Lower leg skin (tissue), 3 donors: ENCODE data around the gene RAB43.

Experiments used
- POLR2A ChIP-seq, 2 donors: fragments of 450-650 bp; IDR thresholded peaks; one replicate each; pipeline ENCODE4 v1.6.1; 2016 to 2017; ENCODE audit warnings: antibody characterized with exemption in 2 of 2, mild to moderate bottlenecking in 1 of 2, moderate library complexity in 1 of 2
- TF ChIP-seq, protein P1 (sequence below), 3 donors: fragments of 450-650 bp; IDR thresholded peaks; one replicate each; pipeline ENCODE4 v1.5.1; 2016; ENCODE audit warnings: antibody characterized with exemption in 3 of 3, mild to moderate bottlenecking in 3 of 3, moderate library complexity in 2 of 3

DNA sequence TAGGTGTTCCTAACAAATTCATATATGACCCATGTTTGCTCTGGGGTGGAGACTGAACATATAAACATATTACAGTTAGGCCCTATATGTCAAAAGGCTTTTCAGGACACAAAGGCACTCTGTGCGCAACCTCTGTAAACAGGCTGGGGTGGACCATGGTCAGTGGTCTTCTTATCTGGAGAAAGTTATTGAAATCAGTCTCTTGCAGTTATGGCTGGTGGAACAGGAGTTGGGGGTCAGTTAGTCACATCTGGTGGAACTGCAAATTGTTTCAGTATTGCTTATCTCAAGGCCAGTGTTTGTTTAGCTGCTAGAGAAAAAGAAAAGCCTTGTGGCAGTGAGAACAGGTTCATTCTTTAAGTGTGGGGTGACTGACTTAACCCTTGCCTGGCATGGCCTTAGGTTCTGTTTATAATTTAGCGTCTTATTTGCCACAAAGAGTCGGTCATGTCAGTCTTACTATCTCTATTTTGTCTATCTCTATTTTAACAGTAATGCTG, 66.9 kb downstream of the RAB43 start:
- TF ChIP-seq, protein P1, sequence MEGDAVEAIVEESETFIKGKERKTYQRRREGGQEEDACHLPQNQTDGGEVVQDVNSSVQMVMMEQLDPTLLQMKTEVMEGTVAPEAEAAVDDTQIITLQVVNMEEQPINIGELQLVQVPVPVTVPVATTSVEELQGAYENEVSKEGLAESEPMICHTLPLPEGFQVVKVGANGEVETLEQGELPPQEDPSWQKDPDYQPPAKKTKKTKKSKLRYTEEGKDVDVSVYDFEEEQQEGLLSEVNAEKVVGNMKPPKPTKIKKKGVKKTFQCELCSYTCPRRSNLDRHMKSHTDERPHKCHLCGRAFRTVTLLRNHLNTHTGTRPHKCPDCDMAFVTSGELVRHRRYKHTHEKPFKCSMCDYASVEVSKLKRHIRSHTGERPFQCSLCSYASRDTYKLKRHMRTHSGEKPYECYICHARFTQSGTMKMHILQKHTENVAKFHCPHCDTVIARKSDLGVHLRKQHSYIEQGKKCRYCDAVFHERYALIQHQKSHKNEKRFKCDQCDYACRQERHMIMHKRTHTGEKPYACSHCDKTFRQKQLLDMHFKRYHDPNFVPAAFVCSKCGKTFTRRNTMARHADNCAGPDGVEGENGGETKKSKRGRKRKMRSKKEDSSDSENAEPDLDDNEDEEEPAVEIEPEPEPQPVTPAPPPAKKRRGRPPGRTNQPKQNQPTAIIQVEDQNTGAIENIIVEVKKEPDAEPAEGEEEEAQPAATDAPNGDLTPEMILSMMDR (IDR thresholded peaks at IDR 0.05), result no peak
- no peak for TF ChIP-seq POLR2A (IDR thresholded peaks at IDR 0.05)
